ENCODE results near the gene FMO5.
"Not testable (repeated sequence)": the region's sequence is repeated elsewhere in the genome, so short reads cannot be mapped to it uniquely, and the experiment has no call there.

The FMO5 gene

DNA sequence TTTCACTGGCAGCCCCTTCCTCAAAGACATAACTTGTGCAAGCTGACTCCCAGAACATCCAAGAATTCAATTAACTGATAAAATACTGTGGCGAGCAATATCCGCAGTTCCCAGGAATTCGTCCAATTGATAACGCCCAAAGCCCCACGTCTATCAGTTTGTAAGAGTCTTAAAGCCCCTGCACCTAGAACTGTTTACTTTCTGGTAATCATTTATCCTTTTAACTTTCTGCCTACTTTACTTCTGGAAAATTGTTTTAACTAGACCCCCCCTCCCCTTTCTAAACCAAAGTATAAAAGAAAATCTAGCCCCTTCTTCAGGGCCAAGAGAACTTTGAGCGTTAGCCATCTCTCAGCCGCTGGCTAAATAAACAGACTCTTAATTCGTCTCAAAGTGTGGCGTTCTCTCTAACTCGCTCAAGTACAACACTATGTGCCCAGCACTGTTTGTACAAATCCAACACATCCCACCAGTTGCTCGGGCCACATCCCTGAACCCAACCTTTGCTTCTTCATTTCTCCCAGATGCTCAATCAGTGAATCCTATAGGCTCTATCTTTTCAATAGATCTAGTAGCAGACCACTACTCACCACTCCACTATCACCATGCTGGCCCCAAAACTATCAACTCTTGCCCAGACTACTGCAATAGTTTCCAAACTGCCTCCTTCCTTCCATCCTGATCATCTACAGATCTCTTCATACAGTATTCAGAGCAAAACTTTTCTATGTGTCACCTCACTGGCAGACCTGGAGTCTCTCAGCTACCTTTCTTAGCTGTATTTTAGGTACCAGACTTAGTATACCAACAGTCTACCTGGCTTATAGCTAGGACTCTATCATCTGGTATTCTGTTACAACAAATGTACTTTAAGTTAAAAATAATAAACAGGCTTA, 14.0 kb upstream of the FMO5 start:
- no peak for DNase-seq (ENCODE audit: low spot score)

DNA sequence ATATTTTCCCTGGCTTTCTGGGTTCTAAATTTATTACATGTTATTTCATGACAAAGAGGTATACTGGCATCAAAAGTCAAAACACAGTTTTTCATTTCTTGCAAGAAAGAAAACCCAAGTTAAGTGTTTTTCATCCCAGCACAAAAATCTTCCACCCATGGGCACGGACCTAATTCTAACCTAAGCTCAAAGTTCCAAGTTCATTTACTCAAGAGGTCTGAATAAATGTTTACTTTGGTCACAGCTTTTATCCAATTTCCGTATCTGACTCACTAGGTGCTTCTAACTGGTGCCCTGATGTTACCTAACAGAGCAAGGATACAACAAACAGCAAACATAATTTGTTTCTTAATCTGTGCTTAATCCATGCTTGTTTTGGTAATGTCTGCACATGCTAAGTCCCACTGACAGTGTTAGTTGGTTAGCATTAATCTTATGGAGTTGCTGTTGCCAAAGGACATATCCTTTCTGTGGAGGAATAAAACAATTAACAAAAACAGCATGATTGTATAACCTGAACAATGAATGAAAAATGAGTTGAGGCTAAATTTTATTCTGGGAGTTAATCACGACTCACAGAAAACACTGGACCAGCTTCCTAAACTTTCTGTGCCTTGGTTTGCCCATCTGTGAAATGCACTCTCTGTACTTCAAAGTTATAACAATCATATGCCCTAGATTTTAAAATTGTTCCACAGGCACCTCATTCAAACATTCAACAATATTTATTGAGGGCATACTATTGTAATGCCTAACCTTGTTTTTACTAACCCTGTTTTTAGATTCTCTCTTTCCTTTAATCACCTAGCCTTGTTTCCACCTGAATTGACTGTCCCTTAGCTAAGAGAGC, 13.1 kb upstream of the FMO5 start:
- DNase-seq (ENCODE audit: low spot score) = no peak

DNA sequence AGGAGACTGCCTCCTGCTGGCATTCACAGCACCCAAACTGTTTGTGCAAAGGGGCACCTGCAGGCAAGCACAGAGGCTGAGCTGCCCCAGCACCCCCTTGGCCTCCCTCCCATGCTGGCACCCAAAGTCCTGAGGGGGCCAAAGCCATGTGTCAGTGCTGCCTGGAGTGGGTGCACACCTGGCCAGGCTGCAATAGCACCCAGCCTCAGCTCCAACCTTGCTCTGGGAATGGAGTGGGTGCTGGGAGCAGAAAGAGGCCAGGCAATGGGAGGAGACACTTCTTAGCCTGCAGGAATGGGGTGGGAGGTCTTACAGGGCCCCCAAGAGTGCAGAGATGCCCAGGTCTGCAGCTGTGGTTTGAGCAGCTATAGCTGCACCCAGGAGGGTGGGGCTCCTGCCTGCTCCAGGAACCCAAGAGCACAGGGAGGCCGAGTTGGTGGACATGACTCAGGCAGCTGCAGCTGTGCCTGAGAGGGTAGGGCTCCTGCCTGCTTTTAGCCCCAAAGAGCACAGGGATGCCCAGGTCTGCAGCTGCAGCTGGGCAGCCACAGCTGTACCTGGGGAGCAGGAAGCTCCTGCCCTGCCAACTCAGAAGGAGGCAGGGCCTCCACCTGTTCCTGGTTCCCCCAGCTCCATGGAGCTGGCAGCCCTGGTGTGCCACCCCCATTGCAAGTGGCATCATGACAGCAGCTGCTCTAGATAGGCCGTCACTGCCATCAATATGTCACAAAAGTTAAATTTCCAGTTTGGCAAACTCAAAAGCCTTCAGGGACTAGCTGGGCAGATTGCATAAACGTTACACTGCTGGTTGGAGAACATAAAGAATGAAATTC, 12.0 kb upstream of the FMO5 start:
- no peak for DNase-seq (ENCODE audit: low spot score)

- DNase-seq (ENCODE audit: low spot score) = no peak
Measured at GRCh38 chr1:147236448-147236847, 11.3 kb upstream of the FMO5 start.

GRCh38 chr1:147235822-147236221, 10.7 kb upstream of the FMO5 start:
- no peak for DNase-seq (ENCODE audit: low spot score)

- not testable (repeated sequence) for DNase-seq (ENCODE audit: low spot score)
Measured at GRCh38 chr1:147233903-147234302, 8.8 kb upstream of the FMO5 start.

DNA sequence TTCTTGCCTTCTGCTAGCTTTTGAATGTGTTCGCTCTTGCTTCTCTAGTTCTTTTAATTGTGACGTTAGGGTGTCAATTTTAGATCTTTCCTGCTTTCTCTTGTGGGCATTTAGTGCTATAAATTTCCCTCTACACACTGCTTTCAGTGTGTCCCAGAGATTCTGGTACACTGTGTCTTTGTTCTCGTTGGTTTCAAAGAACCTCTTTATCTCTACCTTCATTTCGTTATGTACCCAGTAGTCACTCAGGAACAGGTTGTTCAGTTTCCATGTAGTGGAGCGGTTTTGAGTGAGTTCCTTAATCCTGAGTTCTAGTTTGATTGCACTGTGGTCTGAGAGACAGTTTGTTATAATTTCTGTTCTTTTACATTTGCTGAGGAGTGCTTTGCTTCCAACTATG, 5.9 kb upstream of the FMO5 start:
- DNase-seq (ENCODE audit: low spot score) = not testable (repeated sequence)

DNA sequence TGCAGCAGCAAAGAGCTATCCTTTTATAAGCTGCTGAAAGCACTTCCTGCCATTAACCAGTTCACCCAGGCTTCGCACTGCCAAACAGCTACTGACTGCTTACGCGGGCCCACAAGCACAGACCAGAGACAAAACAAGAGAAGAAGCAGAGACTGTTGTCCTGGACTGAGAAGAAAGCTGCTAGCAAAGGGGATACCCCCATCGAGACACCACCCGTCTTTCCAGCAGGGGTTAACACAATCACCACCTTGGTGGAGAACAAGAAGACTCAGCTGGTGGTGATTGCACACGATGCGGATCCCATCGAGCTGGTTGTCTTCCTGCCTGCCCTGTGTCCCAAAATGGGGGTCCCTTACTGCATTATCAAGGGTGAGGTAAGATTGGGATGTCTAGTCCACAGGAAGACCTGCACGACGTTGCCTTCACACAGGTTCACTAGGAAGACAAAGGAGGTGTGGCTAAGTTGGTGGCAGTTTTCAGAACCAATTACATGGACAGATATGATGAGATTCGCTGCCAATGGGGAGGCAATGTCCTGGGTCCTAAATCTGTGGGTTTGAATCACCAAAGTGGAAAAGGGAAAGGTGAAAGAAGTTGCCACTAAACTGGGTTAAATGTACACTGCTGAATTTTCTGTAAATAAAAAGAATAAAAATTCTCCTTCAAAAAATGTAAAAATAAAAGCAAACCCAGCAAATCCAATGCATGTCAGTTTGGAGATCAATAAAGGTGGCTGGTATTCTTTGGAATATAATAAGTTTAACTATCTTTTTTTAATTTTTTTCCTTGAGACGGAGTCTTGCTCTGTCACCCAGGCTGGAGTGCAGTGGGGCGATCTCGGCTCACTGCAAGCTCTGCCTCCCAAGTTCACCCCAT, 1.2 kb downstream of the FMO5 start:
- no peak for DNase-seq (ENCODE audit: low spot score)

DNA sequence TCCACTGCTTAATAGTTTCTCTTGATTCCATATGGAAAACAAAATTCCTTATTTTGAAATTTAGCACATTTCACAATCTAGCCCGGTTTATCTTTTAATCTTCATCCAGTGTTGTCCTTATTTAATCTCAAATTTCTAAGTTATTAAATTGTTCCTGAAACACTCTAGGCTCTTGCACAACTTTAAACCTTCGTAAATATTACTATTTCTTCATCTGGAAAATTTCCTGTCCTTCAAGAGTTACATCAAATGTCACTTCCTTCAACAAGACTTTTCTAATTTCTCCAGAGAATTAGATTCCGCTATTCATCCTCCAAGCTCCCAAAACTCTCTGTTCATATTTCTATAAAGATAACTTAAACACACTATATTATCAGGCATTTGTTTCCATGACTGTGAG, 6.5 kb downstream of the FMO5 start:
- no peak for DNase-seq (ENCODE audit: low spot score)

GRCh38 chr1:147217141-147217540, 8.0 kb downstream of the FMO5 start:
- DNase-seq (ENCODE audit: low spot score) = no peak

GRCh38 chr1:147216124-147216523, 9.0 kb downstream of the FMO5 start:
- DNase-seq (ENCODE audit: low spot score) = no peak

- no peak for DNase-seq (ENCODE audit: low spot score)
Measured at GRCh38 chr1:147215540-147215916, 9.6 kb downstream of the FMO5 start.

DNA sequence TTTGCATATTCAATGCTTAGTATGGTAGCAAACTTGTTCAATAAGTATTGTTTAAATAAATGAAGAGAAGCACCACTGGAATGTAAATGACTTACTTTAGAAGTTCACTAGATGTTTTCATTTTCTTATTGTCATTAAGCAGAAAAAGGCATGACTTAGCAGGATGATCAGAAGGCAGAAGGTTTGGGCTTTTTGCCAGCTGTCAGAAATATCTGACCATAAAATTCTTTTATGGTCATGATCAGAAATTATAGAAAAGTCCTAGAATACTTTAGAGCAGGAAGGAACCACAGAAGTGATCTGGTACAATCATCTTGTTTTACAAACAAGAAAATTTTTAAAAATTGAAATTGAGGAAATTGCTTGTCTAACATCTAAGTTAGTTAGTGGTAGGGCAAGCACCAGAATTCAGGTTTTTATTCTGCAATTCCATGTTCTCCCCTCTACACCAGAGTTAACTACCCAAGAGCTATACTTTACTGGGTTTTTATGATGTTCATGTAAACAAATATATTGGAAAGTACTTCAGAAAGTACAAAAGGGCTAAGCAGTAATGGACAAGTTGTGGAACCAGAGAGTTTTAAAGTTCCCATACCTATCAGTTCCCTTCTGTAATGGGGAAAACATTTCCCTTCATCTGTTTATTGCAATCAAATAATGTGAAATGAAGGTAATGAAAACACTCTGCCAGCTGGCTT, 10.1 kb downstream of the FMO5 start:
- no peak for DNase-seq (ENCODE audit: low spot score)

DNA sequence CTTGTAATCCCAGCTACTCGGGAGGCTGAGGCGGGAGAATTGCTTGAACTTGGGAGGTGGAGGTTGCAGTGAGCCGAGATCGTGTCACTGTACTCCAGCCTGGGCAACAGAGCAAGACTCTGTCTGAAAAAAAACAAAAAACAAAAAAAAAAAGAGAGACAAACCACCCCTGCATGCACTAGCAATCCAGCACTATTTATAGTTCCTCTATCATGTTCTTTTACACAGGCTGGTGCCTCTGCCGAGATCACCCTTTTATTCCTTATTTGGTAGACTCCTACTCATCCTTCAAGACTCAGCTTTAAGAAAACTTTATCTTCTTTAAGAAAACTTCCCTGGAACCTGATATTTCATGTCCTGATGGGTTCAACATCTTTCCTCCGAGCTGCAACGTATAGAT, 10.8 kb downstream of the FMO5 start:
- DNase-seq (ENCODE audit: low spot score) = no peak

- DNase-seq (ENCODE audit: low spot score) = no peak
Measured at GRCh38 chr1:147213271-147213670, 11.9 kb downstream of the FMO5 start.

DNA sequence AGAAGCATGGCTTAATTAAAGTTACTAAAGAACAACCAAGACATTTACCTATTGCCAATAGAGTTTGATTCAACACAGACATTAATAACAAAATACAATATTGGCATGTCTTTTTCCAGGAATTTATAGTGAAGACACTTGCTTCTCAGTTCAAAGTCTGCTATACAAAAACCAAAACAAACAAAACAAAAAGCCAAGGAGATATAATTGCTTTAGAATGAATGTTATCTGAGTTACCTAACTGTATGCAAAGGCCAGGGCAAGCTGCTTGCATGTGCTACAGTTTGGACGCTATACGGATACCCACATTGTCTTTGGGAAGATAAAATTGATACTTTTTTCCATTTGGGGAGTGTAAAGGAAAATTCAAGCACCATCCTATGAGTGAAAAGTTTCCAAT, 13.6 kb downstream of the FMO5 start:
- DNase-seq (ENCODE audit: low spot score) = no peak

- no peak for DNase-seq (ENCODE audit: low spot score)
Measured at GRCh38 chr1:147210987-147211386, 14.2 kb downstream of the FMO5 start.

- no peak for DNase-seq (ENCODE audit: low spot score)
Measured at GRCh38 chr1:147209825-147210821, 15.0 kb downstream of the FMO5 start.

- DNase-seq (ENCODE audit: low spot score) = no peak
Measured at GRCh38 chr1:147208619-147209018, 16.5 kb downstream of the FMO5 start.
